Smooth muscle cell (in vitro differentiated cells): ENCODE results near the gene OPN3. TPM values are rescaled to one million over a fixed set of nuclear protein-coding genes. Genes with fewer than 3 reads are reported as not detected.
"Not testable (repeated sequence)": the region's sequence is repeated elsewhere in the genome, so short reads cannot be mapped to it uniquely, and the experiment has no call there.

Source experiments
- DNase-seq: peaks from one replicate; lab custom pipeline; 2025; ENCODE audit not compliant: unreplicated experiment; lab: John Stamatoyannopoulos, UW
- H2AFZ ChIP-seq: fragments of 200-600 bp; sonication (generic); 2 replicates; pipeline ENCODE4 v1.6.0; 2016; ENCODE audit warnings: antibody characterized with exemption, low read depth, mild to moderate bottlenecking
- H3F3A ChIP-seq: fragments of 200-600 bp; sonication (generic); 2 replicates; pipeline ENCODE4 v1.6.0; 2017; ENCODE audit warnings: antibody characterized with exemption, low read depth
- H3K27ac ChIP-seq: fragments of 200-600 bp; sonication (generic); 2 replicates; pipeline ENCODE4 v1.5.1; 2016; ENCODE audit warnings: low read depth, mild to moderate bottlenecking
- H3K27me3 ChIP-seq: fragments of 200-600 bp; sonication (generic); 2 replicates; pipeline ENCODE4 v1.6.1; 2016; ENCODE audit warnings: low read depth, mild to moderate bottlenecking
- H3K36me3 ChIP-seq: fragments of 200-600 bp; sonication (generic); 2 replicates; pipeline ENCODE4 v1.5.1; 2016; ENCODE audit warnings: low read depth
- H3K4me1 ChIP-seq: fragments of 200-600 bp; sonication (generic); 2 replicates; pipeline ENCODE4 v1.5.1; 2016; ENCODE audit warnings: low read depth
- H3K4me2 ChIP-seq: fragments of 200-600 bp; sonication (generic); 2 replicates; pipeline ENCODE4 v1.6.0; 2016; ENCODE audit warnings: mild to moderate bottlenecking
- H3K4me3 ChIP-seq: fragments of 200-600 bp; sonication (generic); 2 replicates; pipeline ENCODE4 v1.5.1; 2016; ENCODE audit warnings: mild to moderate bottlenecking
- H3K79me2 ChIP-seq: fragments of 200-600 bp; sonication (generic); 2 replicates; pipeline ENCODE4 v1.6.0; 2016; ENCODE audit warnings: low read depth, mild to moderate bottlenecking
- H3K9ac ChIP-seq: fragments of 200-600 bp; sonication (generic); 2 replicates; pipeline ENCODE4 v1.6.0; 2016; ENCODE audit warnings: low read depth
- H3K9me3 ChIP-seq: fragments of 200-600 bp; sonication (generic); replicated peaks from 2 replicates; pipeline ENCODE4 v1.5.1; 2016; ENCODE audit warnings: low read depth
- H4K20me1 ChIP-seq: fragments of 200-600 bp; sonication (generic); 2 replicates; pipeline ENCODE4 v1.6.0; 2016; ENCODE audit warnings: low read depth
- CTCF ChIP-seq: fragments of 200-600 bp; sonication (generic); IDR thresholded peaks from 2 replicates; pipeline ENCODE4 v1.5.1; 2017; ENCODE audit warnings: borderline replicate concordance, mild to moderate bottlenecking, antibody characterized with exemption; ENCODE audit not compliant: insufficient read depth, poor library complexity, severe bottlenecking
- WGBS: methylation state at CpG from one replicate; pipeline ENCODE4 v1.1.7; 2016; ENCODE audit warnings: low lambda C conversion rate; 5-methylcytosine and 5-hydroxymethylcytosine counted together
- polyA plus RNA-seq: library from polyadenylated mRNA; unstranded; fragments of >200 nt; fragmentation: Nextera tagmentation; extraction: Ambion mirVana; gene quantifications from 2 replicates; pipeline ENCODE4 v1.2.1, GENCODE V29; 2016
- total RNA-seq: library from RNA; depleted of rRNA; stranded (reverse); fragments of >200 nt; gene quantifications from 2 replicates; pipeline ENCODE4 v1.2.3, GENCODE V29; 2014

The OPN3 gene
- total and polyA plus RNA-seq, 2 experiments from 2014 or later: 24.8 to 33.0 TPM

GRCh38 chr1:241672301-241672700 is 32.1 kb upstream of the OPN3 start:
- TF ChIP-seq CTCF: no peak
- 82% methylated on average over 1 of the region's 1 CpG for WGBS
- Histone ChIP-seq H3F3A (no peaks in the 10 kb centered on the region), H4K20me1 (no peaks in the 10 kb centered on the region), H3K9ac (no peak overlapping the region), H3K9me3 (no peaks in the 10 kb centered on the region), H3K4me1 (no peaks in the 10 kb centered on the region), H3K27me3 (no peaks in the 10 kb centered on the region), H2AFZ (no peak overlapping the region), H3K4me2 (no peak overlapping the region), H3K79me2 (no peaks in the 10 kb centered on the region), H3K27ac (no peak overlapping the region), H3K36me3 (no peaks in the 10 kb centered on the region), H3K4me3 (no peak overlapping the region)
- no peak for DNase-seq

GRCh38 chr1:241666419-241666818 is 26.2 kb upstream of the OPN3 start:
- H2AFZ ChIP-seq: no peak overlapping the region
- no peaks in the 10 kb centered on the region for H4K20me1 ChIP-seq
- no peak for TF ChIP-seq CTCF
- H3K4me3 ChIP-seq: no peak overlapping the region
- no peaks in the 10 kb centered on the region for H3K9me3 ChIP-seq
- no peak overlapping the region for H3K4me2 ChIP-seq
- 86% methylated on average over 3 of the region's 3 CpGs for WGBS
- H3K9ac ChIP-seq: no peak overlapping the region
- H3K27ac ChIP-seq: no peak overlapping the region
- no peaks in the 10 kb centered on the region for H3K36me3 ChIP-seq
- H3F3A ChIP-seq: no peaks in the 10 kb centered on the region
- H3K27me3 ChIP-seq: no peaks in the 10 kb centered on the region
- DNase-seq: no peak
- H3K4me1 ChIP-seq: no peaks in the 10 kb centered on the region
- no peaks in the 10 kb centered on the region for H3K79me2 ChIP-seq

- H3K36me3 ChIP-seq: no peaks in the 10 kb centered on the region
- H3F3A ChIP-seq: no peaks in the 10 kb centered on the region
- H3K4me3 ChIP-seq: no peak overlapping the region
- H3K27me3 ChIP-seq: no peaks in the 10 kb centered on the region
- TF ChIP-seq CTCF: no peak
- no peak overlapping the region for H3K9ac ChIP-seq
- H3K9me3 ChIP-seq: no peaks in the 10 kb centered on the region
- DNase-seq: no peak
- H3K27ac ChIP-seq: no peak overlapping the region
- H4K20me1 ChIP-seq: no peaks in the 10 kb centered on the region
- no peak overlapping the region for H3K4me2 ChIP-seq
- H3K4me1 ChIP-seq: no peaks in the 10 kb centered on the region
- H3K79me2 ChIP-seq: no peaks in the 10 kb centered on the region
- WGBS: 91% methylated on average over 5 of the region's 5 CpGs
- no peak overlapping the region for H2AFZ ChIP-seq
Observed at GRCh38 chr1:241660424-241660972, 20.3 kb upstream of the OPN3 start.

- H3K27ac ChIP-seq, H3K79me2 ChIP-seq, H3K9me3 ChIP-seq, H3K9ac ChIP-seq, H3K4me1 ChIP-seq, H2AFZ ChIP-seq, H3F3A ChIP-seq, H3K4me3 ChIP-seq, DNase-seq, H3K27me3 ChIP-seq, H3K36me3 ChIP-seq, H3K4me2 ChIP-seq, H4K20me1 ChIP-seq: not testable (repeated sequence)
- 95% methylated on average over 2 of the region's 2 CpGs for WGBS
Observed at GRCh38 chr1:241659016-241659415, 18.8 kb upstream of the OPN3 start.
